ENCODE results near the gene CCDC198. TPM values are rescaled to one million over a fixed set of nuclear protein-coding genes. Genes with fewer than 3 reads are reported as not detected.
A peak's percentile ranks its signal among the peaks of the same experiment; 100 is the strongest.

Gene CCDC198, protein sequence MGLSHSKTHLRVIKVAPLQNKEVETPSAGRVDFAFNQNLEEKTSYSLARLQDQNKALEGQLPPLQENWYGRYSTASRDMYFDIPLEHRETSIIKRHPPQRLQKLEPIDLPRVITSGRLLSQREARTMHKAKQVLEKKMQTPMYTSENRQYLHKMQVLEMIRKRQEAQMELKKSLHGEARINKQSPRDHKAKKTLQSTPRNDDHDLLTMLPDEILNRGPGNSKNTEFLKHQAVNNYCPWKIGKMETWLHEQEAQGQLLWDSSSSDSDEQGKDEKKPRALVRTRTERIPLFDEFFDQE
- not detected in 2 replicates for total RNA-seq (ENCODE audit: low replicate concordance)

DNA sequence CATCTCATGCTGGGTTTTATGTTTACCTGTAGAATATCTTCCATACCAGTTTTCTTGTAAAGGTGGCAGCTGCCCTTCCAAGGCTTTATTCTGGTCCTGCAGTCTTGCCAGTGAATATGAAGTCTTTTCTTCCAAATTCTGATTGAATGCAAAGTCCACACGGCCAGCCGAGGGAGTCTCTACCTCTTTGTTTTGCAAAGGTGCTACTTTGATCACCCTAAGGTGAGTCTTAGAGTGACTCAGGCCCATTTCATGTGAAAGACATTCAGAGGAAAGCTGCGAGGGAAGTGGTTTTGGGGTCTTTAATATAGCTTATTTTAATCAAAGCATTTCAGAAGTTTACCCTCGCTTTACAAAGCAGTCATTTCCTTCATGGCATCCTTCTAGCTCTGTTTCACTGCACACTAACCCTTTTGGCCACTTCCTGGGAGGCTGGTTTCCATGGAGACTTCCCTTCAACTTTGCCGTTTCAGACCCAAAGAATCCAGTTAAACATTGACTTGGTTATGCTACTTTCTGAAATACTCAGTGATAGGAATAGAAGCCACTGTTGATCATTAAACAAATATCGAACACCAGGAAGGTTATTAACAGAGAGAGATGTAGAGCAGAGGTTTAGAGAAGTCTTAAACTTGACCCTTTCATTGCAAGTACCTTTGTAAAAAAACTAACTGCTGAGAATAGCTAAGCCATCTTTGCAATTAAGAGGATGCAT, at the start of gene CCDC198:
Gene CCDC198 (minus strand): TSS at position 391 of the 715 bp plus-strand sequence. CDS start 142 bp downstream, at position 249.
- H3K4me3 ChIP-seq (ENCODE audit: low read depth, low read length) = no peak within 1 kb of the TSS
- no peak for DNase-seq (ENCODE audit: low read depth)
- TF ChIP-seq, protein P1, sequence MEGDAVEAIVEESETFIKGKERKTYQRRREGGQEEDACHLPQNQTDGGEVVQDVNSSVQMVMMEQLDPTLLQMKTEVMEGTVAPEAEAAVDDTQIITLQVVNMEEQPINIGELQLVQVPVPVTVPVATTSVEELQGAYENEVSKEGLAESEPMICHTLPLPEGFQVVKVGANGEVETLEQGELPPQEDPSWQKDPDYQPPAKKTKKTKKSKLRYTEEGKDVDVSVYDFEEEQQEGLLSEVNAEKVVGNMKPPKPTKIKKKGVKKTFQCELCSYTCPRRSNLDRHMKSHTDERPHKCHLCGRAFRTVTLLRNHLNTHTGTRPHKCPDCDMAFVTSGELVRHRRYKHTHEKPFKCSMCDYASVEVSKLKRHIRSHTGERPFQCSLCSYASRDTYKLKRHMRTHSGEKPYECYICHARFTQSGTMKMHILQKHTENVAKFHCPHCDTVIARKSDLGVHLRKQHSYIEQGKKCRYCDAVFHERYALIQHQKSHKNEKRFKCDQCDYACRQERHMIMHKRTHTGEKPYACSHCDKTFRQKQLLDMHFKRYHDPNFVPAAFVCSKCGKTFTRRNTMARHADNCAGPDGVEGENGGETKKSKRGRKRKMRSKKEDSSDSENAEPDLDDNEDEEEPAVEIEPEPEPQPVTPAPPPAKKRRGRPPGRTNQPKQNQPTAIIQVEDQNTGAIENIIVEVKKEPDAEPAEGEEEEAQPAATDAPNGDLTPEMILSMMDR (IDR thresholded peaks at IDR 0.05; ENCODE audit: insufficient read depth, low read length) = no peak

DNA sequence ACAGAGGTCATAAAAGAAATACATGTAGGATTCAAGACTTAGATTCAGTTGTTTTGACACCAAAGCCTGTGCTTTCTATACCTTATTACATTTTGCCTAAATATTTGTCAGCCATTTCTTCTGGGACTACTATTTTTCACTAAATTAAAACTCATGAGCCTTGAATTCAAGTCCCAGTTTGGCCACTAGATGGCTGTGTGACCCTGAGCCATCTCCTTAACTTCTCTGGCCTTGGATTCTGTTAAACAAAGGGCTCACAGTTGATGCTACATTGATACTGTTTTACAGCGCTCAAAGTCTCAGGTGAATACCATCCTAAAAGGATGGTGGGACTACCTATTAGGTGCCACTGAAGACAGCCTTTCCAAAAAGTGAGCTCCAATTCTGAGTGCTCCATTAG, 39.6 kb upstream of the CCDC198 start:
- peak; percentile 42 for DNase-seq (ENCODE audit: low read depth)
- no peak overlapping the region for H3K4me3 ChIP-seq (ENCODE audit: low read depth, low read length)
- TF ChIP-seq, protein P1 (IDR thresholded peaks at IDR 0.05; ENCODE audit: insufficient read depth, low read length) = peak; percentile 52

DNA sequence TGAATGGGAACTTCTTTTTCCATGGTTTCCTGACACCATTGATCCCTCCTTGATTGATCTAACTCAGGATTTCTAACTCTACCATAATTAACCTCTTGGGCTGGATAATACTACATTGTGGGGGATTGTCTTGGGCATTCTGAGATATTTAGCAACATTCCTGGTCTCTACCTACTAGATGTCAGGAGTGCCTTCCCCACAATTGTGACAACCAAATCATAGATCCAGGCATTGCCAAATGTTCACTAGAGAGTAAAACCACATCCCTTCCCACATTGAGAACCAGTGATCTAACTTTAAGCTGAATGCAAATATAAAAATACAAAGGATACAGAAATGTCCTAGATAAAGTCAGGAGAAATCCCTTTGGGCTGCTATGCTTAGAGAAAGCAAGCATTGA, 36.9 kb upstream of the CCDC198 start:
- no peak overlapping the region for H3K4me3 ChIP-seq (ENCODE audit: low read depth, low read length)
- TF ChIP-seq, protein P1 (IDR thresholded peaks at IDR 0.05; ENCODE audit: insufficient read depth, low read length) = no peak
- DNase-seq (ENCODE audit: low read depth) = no peak

DNA sequence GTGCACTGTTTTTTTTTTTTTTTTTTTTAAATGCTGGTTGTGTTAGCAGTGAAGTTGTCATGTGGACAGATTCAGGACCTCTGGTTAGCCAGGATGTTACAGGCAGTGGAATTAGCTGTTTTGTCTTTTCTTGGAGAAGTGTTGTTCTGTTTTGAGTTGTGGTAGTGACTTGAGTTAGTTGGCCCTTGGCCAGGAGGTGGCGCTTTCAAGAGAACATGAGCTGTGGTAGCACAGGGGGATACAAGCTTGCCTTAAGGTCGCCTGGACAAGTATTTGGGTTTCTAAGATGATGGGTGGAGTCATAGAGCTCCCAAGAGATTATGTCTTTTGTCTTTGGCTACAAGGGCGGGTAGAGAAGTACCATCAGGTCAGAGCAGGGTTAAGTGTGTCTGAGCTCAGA, 33.3 kb upstream of the CCDC198 start:
- TF ChIP-seq, protein P1 (IDR thresholded peaks at IDR 0.05; ENCODE audit: insufficient read depth, low read length) = no peak
- no peak overlapping the region for H3K4me3 ChIP-seq (ENCODE audit: low read depth, low read length)
- DNase-seq (ENCODE audit: low read depth) = no peak

GRCh38 chr14:57519043-57519442, 25.4 kb upstream of the CCDC198 start:
- TF ChIP-seq, protein P1 (IDR thresholded peaks at IDR 0.05; ENCODE audit: insufficient read depth, low read length) = no peak
- no peak for DNase-seq (ENCODE audit: low read depth)
- no peak overlapping the region for H3K4me3 ChIP-seq (ENCODE audit: low read depth, low read length)

DNA sequence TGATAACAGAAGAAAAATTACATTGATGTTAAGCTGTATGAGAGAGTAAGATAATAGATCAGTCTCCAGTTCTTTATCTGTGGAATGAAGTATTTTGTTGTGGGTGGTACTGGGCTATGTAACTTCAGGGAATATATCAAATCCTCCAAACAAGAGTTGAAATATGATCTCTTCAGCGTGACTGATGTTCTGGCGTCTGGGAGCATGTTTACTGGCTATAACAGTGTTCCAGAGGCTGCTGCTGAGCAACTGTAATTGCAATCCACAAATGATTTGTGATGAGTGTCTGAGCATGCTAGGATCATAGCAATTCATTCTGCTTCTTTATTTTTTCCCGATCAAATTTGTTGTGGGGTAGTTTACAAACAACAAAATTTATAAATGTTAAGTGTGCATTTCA, 18.6 kb upstream of the CCDC198 start:
- TF ChIP-seq, protein P1 (IDR thresholded peaks at IDR 0.05; ENCODE audit: insufficient read depth, low read length) = no peak
- no peak for DNase-seq (ENCODE audit: low read depth)
- no peak overlapping the region for H3K4me3 ChIP-seq (ENCODE audit: low read depth, low read length)

Measured in fibroblast of the aortic adventitia (primary cell).